Parathyroid adenoma (tissue), 2 donors: ENCODE results near the gene CSNK1G3.
"Not testable (repeated sequence)": the region's sequence is repeated elsewhere in the genome, so short reads cannot be mapped to it uniquely, and the experiment has no call there.

Source experiments
- H2AFZ ChIP-seq: fragments of 300-600 bp; sonication (generic); one replicate; pipeline ENCODE4 v1.7.0; 2017; ENCODE audit warnings: antibody characterized with exemption, mild to moderate bottlenecking
- H3K27ac ChIP-seq: fragments of 300-600 bp; sonication (generic); one replicate; pipeline ENCODE4 v1.7.0; 2017
- H3K27me3 ChIP-seq: fragments of 300-600 bp; sonication (generic); one replicate; pipeline ENCODE4 v1.7.0; 2017; ENCODE audit warnings: low read length; ENCODE audit not compliant: control insufficient read depth, insufficient read depth
- H3K36me3 ChIP-seq: fragments of 300-600 bp; sonication (generic); one replicate; pipeline ENCODE4 v1.7.0; 2017; ENCODE audit warnings: low read length; ENCODE audit not compliant: control insufficient read depth, insufficient read depth
- H3K4me1 ChIP-seq: fragments of 300-600 bp; sonication (generic); one replicate; pipeline ENCODE4 v1.7.0; 2017; ENCODE audit warnings: control low read depth
- H3K4me2 ChIP-seq: fragments of 300-600 bp; sonication (generic); one replicate; pipeline ENCODE4 v1.7.0; 2017; ENCODE audit warnings: low read length
- H3K4me3 ChIP-seq: fragments of 300-600 bp; sonication (generic); one replicate; pipeline ENCODE4 v1.7.0; 2017; ENCODE audit warnings: low read depth, low read length
- H3K79me2 ChIP-seq: fragments of 300-600 bp; sonication (generic); one replicate; pipeline ENCODE4 v1.7.0; 2017; ENCODE audit warnings: control low read depth
- H3K9ac ChIP-seq: fragments of 300-600 bp; sonication (generic); one replicate; pipeline ENCODE4 v1.7.0; 2017; ENCODE audit warnings: mild to moderate bottlenecking
- H3K9me3 ChIP-seq: fragments of 300-600 bp; sonication (generic); one replicate; pipeline ENCODE4 v1.7.0; 2017; ENCODE audit warnings: low read length; ENCODE audit not compliant: control insufficient read depth
- TF ChIP-seq, protein P1 (sequence below): fragments of 300-600 bp; sonication (generic); IDR thresholded peaks from one replicate; pipeline ENCODE4 v1.7.0; 2017; ENCODE audit warnings: antibody characterized with exemption, mild to moderate bottlenecking
- donor health status: primary hyperparathyroidism.

The CSNK1G3 gene

DNA sequence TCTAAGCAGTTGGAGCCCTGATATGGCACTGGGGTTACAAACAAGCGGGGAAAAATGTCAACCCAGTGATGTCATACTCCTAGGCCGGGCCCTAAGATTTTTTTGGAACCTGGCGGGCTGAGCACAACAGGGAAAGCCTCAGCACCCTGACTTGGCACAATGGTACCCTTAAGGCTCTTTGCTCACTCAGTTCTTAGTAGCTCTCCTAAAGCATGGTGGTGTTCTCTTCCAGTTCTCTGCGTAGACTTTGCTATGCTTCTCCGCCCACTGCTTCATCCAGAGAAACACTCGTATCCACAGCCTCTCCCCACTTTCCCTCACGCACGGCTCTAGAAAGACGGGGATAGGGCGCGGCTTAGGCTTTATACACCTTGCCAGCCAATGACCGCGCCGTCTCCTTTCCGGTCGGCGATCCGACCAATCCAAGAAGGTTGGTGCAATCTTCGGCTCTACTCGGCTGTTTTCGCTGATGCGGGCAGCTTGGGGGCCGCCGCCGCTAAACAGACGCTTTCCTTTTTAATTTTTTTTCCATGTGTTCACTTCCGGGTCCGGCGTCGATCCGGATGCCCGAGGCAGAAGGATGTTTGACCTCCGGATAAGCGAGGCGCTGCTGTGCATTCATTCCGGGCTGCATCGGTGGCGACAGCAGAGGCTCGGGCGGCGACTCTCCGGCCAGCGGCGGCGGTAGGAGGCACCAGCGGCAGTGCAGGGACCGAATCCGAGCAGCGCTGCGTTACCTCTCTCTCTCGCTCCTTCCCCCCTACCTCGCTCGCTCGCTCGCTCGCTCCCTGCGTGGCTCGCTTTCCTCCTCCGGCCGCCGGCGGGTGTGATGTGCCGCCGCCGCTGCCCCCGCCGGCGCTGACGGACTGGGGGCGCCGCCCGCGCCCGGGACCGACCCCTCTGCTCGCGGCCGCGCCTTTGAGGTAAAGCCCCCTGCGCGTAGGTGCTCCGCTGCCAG, at the start of gene CSNK1G3:
Gene CSNK1G3 (plus strand): TSS at position 530 of the 958 bp plus-strand sequence. CDS start 33,487 bp downstream, outside the sequence.
- Histone ChIP-seq H2AFZ (peak within 1 kb of the TSS; percentile 95), H3K27me3 (no peaks in the 10 kb centered on the region)

DNA sequence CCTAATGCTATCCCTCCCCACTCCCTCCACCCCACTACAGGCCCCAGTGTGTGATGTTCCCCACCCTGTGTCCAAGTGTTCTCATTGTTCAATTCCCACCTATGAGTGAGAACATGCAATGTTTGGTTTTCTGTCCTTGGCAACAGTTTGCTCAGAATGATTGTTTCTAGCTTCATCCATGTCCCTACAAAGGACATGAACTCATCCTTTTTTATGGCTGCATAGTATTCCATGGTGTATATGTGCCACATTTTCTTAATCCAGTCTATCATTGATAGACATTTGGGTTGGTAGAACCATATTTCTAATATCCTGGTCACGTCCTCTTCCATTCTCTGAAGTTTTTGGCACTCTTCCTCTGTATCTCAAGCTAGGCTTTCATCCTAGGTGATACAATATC, 45.1 kb upstream of the CSNK1G3 start:
- H3K9me3 ChIP-seq, H3K4me3 ChIP-seq, H3K4me1 ChIP-seq, H3K27me3 ChIP-seq, H3K79me2 ChIP-seq, H3K36me3 ChIP-seq, H3K27ac ChIP-seq, H3K4me2 ChIP-seq, H2AFZ ChIP-seq, H3K9ac ChIP-seq: not testable (repeated sequence)

More for the DNA sequence above, at the start of gene CSNK1G3:
- Histone ChIP-seq H3K79me2 (no peaks in the 10 kb centered on the region), H3K36me3 (no peaks in the 10 kb centered on the region), H3K4me2 (peak within 1 kb of the TSS; percentile 92), H3K9me3 (no peaks in the 10 kb centered on the region), H3K4me3 (peak within 1 kb of the TSS; percentile 76), H3K4me1 (no peaks in the 10 kb centered on the region), H3K9ac (no peak within 1 kb of the TSS), H3K27ac (peak within 1 kb of the TSS; percentile 87)
- TF ChIP-seq, protein P1, sequence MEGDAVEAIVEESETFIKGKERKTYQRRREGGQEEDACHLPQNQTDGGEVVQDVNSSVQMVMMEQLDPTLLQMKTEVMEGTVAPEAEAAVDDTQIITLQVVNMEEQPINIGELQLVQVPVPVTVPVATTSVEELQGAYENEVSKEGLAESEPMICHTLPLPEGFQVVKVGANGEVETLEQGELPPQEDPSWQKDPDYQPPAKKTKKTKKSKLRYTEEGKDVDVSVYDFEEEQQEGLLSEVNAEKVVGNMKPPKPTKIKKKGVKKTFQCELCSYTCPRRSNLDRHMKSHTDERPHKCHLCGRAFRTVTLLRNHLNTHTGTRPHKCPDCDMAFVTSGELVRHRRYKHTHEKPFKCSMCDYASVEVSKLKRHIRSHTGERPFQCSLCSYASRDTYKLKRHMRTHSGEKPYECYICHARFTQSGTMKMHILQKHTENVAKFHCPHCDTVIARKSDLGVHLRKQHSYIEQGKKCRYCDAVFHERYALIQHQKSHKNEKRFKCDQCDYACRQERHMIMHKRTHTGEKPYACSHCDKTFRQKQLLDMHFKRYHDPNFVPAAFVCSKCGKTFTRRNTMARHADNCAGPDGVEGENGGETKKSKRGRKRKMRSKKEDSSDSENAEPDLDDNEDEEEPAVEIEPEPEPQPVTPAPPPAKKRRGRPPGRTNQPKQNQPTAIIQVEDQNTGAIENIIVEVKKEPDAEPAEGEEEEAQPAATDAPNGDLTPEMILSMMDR = peak; percentile 15

DNA sequence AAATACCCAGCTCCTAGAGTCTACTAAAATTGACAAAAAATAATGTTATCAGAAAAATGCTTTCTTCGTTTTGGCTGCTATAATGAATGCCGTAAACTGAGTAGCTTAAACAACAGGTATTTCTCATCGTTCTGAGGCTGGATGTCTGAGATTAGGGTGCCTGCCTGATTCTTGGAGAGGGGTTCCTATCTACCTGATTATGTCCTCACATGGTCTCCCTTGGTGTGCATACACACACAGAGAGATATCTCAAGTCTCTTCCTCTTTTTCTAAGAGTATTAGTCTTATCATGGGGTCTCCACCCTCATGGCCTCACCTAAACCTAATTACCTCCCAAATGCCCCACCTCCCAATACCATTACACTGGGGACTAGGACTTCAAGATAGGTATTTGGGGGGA, 40.6 kb upstream of the CSNK1G3 start:
- Histone ChIP-seq H3K4me1 (no peaks in the 10 kb centered on the region), H3K4me3 (no peak overlapping the region), H3K9me3 (no peaks in the 10 kb centered on the region), H3K27me3 (no peaks in the 10 kb centered on the region), H3K36me3 (no peaks in the 10 kb centered on the region), H3K9ac (no peak overlapping the region), H3K79me2 (no peaks in the 10 kb centered on the region), H3K27ac (no peak overlapping the region), H3K4me2 (no peak overlapping the region), H2AFZ (no peak overlapping the region)
- TF ChIP-seq, protein P1 = no peak

DNA sequence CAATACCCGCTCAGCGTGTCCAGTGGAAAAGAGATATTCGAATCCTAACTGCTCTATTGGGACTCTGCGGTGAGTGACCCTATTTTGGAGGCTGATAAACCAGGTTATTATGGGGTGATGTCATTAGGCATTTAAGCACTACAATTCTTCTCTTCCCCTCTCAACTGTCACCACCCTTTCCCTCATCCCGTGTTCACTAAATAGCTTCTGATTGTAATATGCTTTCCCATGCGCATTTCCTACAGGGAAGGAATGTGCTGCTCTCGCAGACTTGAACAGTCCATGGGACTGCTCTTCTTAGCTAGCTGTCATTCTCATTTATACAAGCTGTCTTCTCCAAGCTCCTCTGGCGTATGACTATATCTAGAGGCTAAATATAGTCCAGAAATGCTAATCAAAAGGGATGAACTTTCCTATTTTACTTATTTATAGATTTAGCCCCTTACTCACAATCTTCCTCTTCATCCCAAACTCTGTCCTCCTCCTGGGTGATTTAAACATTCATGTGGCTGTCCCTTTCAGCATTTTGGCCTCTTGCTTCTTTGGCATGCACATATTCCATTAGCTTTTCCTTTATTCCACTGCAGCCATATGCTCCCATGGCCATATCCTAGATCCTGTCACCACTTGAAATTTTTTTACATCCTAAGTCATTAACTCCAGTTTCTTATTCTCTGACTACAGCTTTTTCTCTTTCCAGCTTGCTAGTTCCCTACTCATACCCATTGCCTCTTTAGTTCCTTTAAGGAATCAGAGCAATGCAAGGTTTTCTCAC, 39.6 kb upstream of the CSNK1G3 start:
- H3K36me3 ChIP-seq = no peaks in the 10 kb centered on the region
- no peak overlapping the region for H3K27ac ChIP-seq
- no peak overlapping the region for H3K4me2 ChIP-seq
- no peaks in the 10 kb centered on the region for H3K4me1 ChIP-seq
- H3K79me2 ChIP-seq = no peaks in the 10 kb centered on the region
- H3K9me3 ChIP-seq = no peaks in the 10 kb centered on the region
- H3K9ac ChIP-seq = no peak overlapping the region
- H2AFZ ChIP-seq = no peak overlapping the region
- no peak overlapping the region for H3K4me3 ChIP-seq
- H3K27me3 ChIP-seq = no peaks in the 10 kb centered on the region
- TF ChIP-seq, protein P1 = no peak

DNA sequence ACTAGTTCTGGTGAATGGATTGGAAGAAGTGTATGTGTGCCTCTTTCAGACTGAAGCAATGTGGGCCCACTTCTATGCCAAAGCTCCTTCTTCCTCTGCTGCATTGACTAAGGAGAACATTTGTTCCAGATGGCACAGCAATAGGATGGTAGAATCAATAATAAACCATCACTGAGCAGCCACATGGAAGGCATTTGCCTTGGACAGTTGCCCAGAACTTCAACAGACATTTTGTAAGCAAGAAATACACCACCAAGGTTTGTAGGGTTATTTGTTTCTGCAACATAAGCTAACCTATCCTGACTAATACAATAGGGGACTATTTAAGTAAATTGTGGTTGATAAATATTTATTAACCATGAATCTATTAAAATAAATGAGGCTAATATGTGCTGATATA, 37.7 kb upstream of the CSNK1G3 start:
- TF ChIP-seq, protein P1 = no peak
- Histone ChIP-seq H3K27me3 (no peaks in the 10 kb centered on the region), H3K27ac (no peak overlapping the region), H3K4me1 (no peaks in the 10 kb centered on the region), H3K9me3 (no peaks in the 10 kb centered on the region), H3K79me2 (no peaks in the 10 kb centered on the region), H2AFZ (no peak overlapping the region), H3K4me3 (no peak overlapping the region), H3K4me2 (no peak overlapping the region), H3K36me3 (no peaks in the 10 kb centered on the region), H3K9ac (no peak overlapping the region)
